ENCODE data around the gene ZMYND8.
A peak's percentile ranks its signal among the peaks of the same experiment; 100 is the strongest.

ZMYND8 gene

DNA sequence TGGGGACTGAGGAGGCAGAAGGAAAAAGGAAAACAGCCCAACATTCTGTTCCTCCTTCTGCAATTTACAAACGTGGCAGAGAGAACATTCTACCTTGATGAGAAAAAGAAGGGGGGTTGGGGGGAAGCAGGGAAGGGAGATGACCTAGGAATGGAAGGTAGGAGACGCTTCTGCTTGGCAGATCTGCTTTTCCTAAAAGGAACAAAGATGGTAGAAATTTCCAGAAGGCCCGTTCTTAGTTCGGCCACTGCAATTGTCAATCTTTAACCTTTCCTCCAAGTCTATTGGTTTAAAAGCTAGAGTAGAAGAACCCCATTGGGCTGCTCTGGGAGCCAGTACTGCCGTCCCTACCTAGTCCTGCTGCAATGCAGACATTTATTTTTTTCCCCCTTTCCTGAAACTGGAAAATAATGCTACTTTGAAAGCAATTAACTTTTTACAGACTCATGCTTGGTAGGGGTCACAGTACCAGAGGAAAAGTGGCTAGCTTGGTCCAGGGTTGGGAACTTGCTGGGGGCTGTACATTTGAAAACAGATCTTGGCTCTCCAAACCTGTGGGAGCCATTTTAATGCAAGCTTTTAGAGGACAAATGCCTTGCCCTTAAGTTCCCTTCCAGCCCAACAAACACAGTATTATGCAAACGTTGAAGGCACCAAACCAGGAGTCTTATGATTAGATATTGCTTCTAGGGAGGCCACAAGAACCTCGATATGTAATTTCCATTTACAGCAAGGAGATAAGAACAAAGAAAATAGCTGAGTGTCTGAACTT is 2.6 kb downstream of the ZMYND8 start:
- no peak for DNase-seq

GRCh38 chr20:47353239-47353691 is 3.2 kb downstream of the ZMYND8 start:
- DNase-seq = no peak

DNA sequence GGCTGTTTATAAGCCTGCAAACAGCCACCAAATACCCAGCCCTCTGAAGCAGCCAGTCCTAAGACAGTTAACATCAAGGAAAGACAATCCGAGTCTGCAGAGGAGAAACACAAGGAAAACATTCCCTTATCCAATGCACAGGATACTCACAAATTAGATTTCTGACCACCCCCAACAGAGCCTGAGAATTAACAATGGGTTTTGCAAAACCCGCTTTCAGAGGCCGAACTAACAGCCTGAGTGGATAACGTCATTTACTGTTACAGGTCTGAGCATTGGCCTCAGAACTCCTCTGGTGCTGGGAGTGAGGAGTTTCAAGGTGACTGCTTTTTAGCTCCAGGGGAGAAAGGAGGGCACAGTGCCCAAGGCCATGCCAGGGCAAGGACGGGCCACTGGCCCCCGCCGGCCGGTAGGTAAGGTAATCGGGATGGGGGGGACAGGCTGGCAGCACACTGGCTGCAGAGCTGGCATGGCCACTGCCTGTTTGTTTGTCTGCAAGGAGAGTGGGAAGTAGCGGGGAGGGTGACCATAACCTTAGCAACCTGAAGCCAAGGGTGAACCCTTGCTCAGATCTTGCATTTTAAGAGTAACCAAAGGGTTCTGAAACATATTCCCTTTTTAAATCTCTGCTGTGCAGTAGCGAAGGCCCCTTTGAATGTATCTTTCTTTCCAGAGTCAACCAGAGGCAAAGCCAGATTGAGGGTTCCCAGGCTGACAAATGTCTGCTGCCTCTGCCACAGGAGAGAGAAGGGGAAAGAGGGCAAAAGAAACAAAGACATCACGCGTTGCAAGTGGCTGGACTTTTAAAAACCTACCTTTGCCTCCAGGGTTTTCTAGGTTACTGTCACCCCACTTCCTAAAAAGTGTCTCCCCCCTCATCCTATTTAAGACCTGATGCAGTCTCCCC is 3.9 kb downstream of the ZMYND8 start:
- no peak for DNase-seq

GRCh38 chr20:47351643-47352331 is 4.7 kb downstream of the ZMYND8 start:
- no peak for DNase-seq

DNA sequence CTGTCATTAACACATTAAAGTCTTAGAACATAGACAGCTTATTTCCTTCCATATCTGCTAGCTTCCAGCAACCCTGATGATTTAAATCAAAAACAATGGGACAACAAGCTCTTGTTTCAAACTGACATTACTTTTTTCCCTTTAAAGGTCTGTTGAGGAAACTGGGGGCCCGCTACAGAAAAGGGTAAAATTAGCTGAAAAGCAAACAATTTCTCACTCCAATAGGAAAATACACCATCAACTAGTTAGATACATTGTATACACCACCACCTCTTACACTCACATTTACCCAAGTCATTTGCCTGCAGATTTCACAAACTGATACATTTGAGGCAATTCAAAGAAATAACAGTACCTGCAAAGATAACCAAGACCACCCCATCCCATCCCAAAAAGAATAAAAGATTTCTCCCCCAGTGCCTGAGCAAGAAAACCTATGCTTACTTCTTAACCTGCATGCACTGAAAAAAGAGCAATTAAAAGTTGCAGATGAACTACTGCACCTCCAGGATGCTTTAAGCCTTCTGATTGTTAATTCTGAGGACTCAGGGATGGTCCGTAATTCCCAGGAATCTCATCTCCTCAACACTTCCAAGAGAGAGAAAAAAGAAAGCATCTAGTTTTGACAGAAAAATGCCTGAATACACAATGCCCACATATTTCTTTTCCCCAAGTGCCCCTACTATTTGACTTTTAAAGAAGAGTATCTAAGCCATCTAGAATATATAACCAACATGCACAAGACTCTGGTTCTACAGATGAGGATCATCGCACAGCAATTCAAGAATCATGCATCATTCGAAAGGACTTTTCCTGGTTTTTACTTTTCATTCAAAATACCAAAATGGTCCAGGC is 5.6 kb downstream of the ZMYND8 start:
- no peak for DNase-seq

GRCh38 chr20:47350181-47350550 is 6.3 kb downstream of the ZMYND8 start:
- peak; percentile 27 for DNase-seq

DNA sequence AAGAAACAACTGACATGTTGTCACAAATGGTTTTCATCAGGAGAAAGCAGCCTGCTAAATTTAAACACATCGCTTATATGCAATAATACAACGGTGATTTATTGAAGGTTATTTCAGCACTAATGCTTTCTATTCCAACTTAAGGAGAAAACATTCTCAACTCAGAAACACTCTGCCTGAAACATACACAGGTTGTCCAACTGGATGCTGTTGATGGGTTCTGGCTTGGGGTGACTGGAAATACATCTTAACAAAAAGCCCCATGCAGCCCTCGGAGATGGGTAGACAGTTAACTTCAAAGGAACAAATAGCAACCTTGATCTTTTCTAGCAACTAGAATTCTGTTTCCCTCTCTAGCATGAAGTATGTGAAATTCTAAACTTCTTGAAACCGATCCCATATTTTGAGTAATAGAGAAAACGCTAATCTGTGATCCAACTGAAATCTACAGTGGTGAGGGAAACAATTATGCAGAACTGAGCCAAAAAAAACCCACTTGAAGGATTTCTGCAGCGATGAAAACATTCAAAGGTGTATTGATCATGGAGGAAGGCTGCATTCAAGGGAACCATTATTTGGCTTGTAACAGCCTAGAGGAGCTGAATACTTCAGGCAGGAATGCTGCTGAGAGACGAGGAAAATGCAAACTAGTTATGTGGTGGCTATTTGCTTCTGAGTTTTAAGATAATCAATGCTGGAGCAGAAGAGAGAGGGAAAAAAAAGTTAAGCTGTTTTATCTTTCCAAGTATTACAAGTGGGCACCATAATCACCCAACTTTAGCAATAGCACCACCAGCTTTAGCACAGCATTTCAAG is 6.9 kb downstream of the ZMYND8 start:
- no peak for DNase-seq

DNA sequence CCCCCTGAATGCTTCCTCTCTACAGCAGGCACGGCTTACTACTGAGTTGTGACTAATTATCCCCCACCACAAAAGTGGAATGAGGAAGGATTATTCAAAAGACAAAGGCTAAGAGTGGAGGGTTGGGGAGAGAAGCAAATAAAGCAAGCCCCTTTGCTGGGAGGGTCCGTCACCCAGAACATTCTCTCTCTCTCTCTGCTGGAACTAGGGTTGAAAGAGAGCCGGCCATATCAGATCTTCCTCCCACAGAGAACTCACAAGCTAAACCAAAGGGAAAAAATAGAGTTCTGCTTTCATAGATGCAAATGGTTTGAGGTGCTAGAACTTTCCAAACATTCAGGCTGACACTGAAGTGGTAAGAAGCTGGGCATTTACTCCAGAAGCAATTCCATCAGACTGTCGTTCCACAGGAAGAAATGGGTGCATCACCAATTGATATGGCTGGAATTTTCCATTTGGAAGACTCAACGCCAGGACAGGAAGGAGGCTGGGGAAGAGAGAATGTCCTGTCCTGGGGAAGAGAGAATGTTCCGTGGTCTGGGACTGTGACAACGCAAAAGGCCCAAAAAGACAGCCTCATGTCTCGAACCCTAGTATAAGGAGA is 7.9 kb downstream of the ZMYND8 start:
- no peak for DNase-seq

- DNase-seq = no peak
These were observed 8.7 kb downstream of the ZMYND8 start for GRCh38 chr20:47347661-47348435.

GRCh38 chr20:47346172-47346571 is 10.3 kb downstream of the ZMYND8 start:
- peak; percentile 30 for DNase-seq

DNA sequence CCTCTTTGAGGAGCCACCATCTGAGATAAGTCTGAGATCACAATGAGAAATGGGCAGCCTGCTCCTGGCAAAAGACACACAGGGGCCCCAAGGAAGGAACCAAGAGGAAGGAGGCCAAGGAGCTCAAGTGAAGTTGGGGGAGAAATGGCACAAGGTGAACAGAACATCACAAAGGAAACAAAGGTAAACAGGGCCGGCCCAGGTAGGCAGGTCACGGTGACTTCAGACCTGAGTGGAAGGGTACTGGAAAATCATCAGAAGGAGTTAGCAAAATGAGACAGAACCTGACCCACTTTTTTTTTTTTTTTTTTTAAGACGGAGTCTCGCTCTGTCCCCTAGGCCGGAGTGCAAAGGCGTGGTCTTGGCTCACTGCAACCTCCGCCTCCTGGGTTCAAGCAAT is 11.3 kb downstream of the ZMYND8 start:
- no peak for DNase-seq

- no peak for DNase-seq
These were observed 13.5 kb downstream of the ZMYND8 start for GRCh38 chr20:47343007-47343472.

GRCh38 chr20:47338131-47338628 is 18.3 kb downstream of the ZMYND8 start:
- DNase-seq = no peak

- DNase-seq = no peak
These were observed 19.1 kb downstream of the ZMYND8 start for GRCh38 chr20:47337413-47337812.

GRCh38 chr20:47336129-47336754 is 20.3 kb downstream of the ZMYND8 start:
- DNase-seq = no peak

DNA sequence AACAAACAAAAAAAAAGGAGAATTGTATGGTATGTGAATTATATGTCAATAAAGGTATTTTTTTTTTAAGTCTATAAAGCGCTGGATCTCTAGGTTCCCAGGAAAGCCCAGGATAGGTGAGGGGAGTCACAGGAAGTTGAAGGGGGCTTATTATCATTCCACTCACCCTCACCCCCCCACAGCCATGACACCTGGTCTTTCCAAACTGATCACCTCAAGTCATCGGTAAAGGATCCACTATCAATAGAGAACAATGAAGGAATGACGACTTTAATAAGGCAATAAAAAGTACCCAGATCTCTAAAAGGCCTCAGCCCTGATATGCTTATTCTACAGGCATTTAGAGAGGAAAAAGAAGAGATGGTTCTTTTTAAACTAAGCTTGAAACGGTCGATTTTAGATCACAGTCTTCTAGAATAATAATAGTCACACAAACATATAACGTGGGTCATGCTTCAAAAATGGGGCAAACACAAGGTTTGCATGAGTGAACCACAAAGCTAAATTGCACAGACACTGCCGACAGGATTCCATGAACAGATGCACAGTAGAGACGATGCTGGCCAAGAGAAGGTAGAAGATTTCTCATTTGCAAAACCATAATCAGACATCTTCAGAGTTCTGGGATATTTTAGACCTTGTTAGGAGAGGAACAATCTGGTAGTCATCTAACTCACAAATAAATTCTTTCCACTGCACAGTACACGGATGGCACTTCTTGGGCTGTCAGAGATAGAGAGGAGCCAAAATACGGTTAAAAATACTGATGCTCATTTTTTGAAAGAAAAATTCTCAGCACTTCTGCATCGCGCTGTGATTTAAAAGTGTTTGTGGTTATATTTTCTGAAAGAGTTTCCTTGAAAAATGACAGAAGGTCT is 21.0 kb downstream of the ZMYND8 start:
- DNase-seq = no peak

DNA sequence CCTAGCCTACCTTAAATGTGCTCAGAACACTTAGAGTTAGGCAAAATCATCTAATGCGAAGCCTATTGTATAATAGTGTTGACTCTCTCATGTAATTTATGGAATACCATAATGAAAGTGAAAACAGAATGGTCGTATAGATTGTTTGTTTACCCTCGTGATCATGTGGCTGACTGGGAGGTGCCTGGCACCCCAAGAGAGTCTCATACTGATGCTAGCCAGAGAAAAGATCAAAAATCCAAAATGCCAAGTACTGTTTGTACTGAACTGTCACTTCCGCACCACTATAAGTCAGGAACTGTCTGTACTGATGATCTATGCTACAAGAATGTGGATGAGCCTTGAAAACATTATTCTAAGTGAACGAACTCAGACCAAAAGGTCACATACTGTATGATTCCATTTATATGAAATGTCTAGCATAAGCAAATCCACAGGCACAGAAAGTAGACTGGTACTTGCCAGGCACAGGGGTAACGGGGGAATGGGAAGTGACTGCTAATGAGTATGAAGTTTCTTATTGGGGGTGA is 22.4 kb downstream of the ZMYND8 start:
- no peak for DNase-seq

All from CD4-positive, alpha-beta T cell treated with Interleukin-6 for 4 hours (primary cell).